ENCODE measurements around the gene CEMIP. TPM values are rescaled to one million over a fixed set of nuclear protein-coding genes. Genes with fewer than 3 reads are reported as not detected.

CEMIP gene
- total RNA-seq, 1 donor from 2014 or later = 0.83 TPM

- no peak overlapping the region for H3K27ac Mint-ChIP-seq
- peaks cover 16% of the 10 kb centered on the region for H3K27me3 Mint-ChIP-seq (ENCODE audit: low read depth)
- H3K36me3 Mint-ChIP-seq = no peaks in the 10 kb centered on the region
- no peaks in the 10 kb centered on the region for H3K9me3 Mint-ChIP-seq
- TF ChIP-seq CTCF (IDR thresholded peaks at IDR 0.05; ENCODE audit: unreplicated experiment) = no peak
- no peak for DNase-seq (ENCODE audit: low spot score in 2 of 2, unreplicated experiment in 2 of 2)
- H3K4me1 Mint-ChIP-seq = peaks cover 2% of the 10 kb centered on the region
- no peak overlapping the region for H3K4me3 Mint-ChIP-seq
These were observed 51.5 kb downstream of the CEMIP start for GRCh38 chr15:80830677-80831076.

- Mint-ChIP-seq H3K4me1 (no peaks in the 10 kb centered on the region), H3K9me3 (no peaks in the 10 kb centered on the region), H3K27ac (no peak overlapping the region), H3K4me3 (no peak overlapping the region), H3K27me3 (ENCODE audit: low read depth) (peaks cover 18% of the 10 kb centered on the region), H3K36me3 (no peaks in the 10 kb centered on the region)
- no peak for TF ChIP-seq CTCF (IDR thresholded peaks at IDR 0.05; ENCODE audit: unreplicated experiment)
- DNase-seq (ENCODE audit: low spot score in 2 of 2, unreplicated experiment in 2 of 2) = no peak
These were observed 52.0 kb downstream of the CEMIP start for GRCh38 chr15:80831192-80831591.

- TF ChIP-seq CTCF (IDR thresholded peaks at IDR 0.05; ENCODE audit: unreplicated experiment) = no peak
- no peak overlapping the region for H3K27ac Mint-ChIP-seq
- peaks cover 23% of the 10 kb centered on the region for H3K27me3 Mint-ChIP-seq (ENCODE audit: low read depth)
- H3K36me3 Mint-ChIP-seq = no peaks in the 10 kb centered on the region
- H3K4me1 Mint-ChIP-seq = no peaks in the 10 kb centered on the region
- no peak for DNase-seq (ENCODE audit: low spot score in 2 of 2, unreplicated experiment in 2 of 2)
- no peaks in the 10 kb centered on the region for H3K9me3 Mint-ChIP-seq
- H3K4me3 Mint-ChIP-seq = no peak overlapping the region
These were observed 52.5 kb downstream of the CEMIP start for GRCh38 chr15:80831606-80832224.

GRCh38 chr15:80832686-80833085, 53.5 kb downstream of the CEMIP start:
- no peak overlapping the region for H3K27ac Mint-ChIP-seq
- no peak for DNase-seq (ENCODE audit: low spot score in 2 of 2, unreplicated experiment in 2 of 2)
- no peaks in the 10 kb centered on the region for H3K9me3 Mint-ChIP-seq
- no peak overlapping the region for H3K4me3 Mint-ChIP-seq
- TF ChIP-seq CTCF (IDR thresholded peaks at IDR 0.05; ENCODE audit: unreplicated experiment) = no peak
- H3K36me3 Mint-ChIP-seq = no peaks in the 10 kb centered on the region
- peaks cover 28% of the 10 kb centered on the region for H3K27me3 Mint-ChIP-seq (ENCODE audit: low read depth)
- H3K4me1 Mint-ChIP-seq = no peaks in the 10 kb centered on the region

- H3K27me3 Mint-ChIP-seq (ENCODE audit: low read depth) = peaks cover 42% of the 10 kb centered on the region
These were observed 55.2 kb downstream of the CEMIP start for GRCh38 chr15:80834402-80834801.

More at GRCh38 chr15:80834402-80834801, 55.2 kb downstream of the CEMIP start:
- DNase-seq (ENCODE audit: low spot score in 2 of 2, unreplicated experiment in 2 of 2) = no peak
- no peak overlapping the region for H3K27ac Mint-ChIP-seq
- no peak overlapping the region for H3K4me3 Mint-ChIP-seq
- no peaks in the 10 kb centered on the region for H3K9me3 Mint-ChIP-seq
- H3K4me1 Mint-ChIP-seq = no peaks in the 10 kb centered on the region
- H3K36me3 Mint-ChIP-seq = no peaks in the 10 kb centered on the region
- TF ChIP-seq CTCF (IDR thresholded peaks at IDR 0.05; ENCODE audit: unreplicated experiment) = no peak
